ENCODE measurements around the gene BCR.

The BCR gene

GRCh38 chr22:23175817-23176644, 4.3 kb upstream of the BCR start:
- no peak for DNase-seq (ENCODE audit: extremely low read depth in 1 of 2, low read depth in 1 of 2)

GRCh38 chr22:23176645-23177027, 3.7 kb upstream of the BCR start:
- DNase-seq (ENCODE audit: extremely low read depth in 1 of 2, low read depth in 1 of 2), result no peak

- DNase-seq (ENCODE audit: extremely low read depth in 1 of 2, low read depth in 1 of 2), result no peak
Observed at GRCh38 chr22:23177197-23177596, 3.1 kb upstream of the BCR start.

GRCh38 chr22:23178512-23179254, 1.6 kb upstream of the BCR start:
- DNase-seq (ENCODE audit: extremely low read depth in 1 of 2, low read depth in 1 of 2), result peak in 1 of 2 donors; percentile 55

- DNase-seq (ENCODE audit: extremely low read depth in 1 of 2, low read depth in 1 of 2), result no peak
Observed at GRCh38 chr22:23179381-23180299, 669 bp upstream of the BCR start.

- DNase-seq (ENCODE audit: extremely low read depth in 1 of 2, low read depth in 1 of 2), result no peak
Observed at GRCh38 chr22:23180893-23181720, 798 bp downstream of the BCR start.

GRCh38 chr22:23181721-23182308, 1.5 kb downstream of the BCR start:
- no peak for DNase-seq (ENCODE audit: extremely low read depth in 1 of 2, low read depth in 1 of 2)

- DNase-seq (ENCODE audit: extremely low read depth in 1 of 2, low read depth in 1 of 2), result no peak
Observed at GRCh38 chr22:23182309-23183060, 2.2 kb downstream of the BCR start.

GRCh38 chr22:23183061-23183698, 2.9 kb downstream of the BCR start:
- DNase-seq (ENCODE audit: extremely low read depth in 1 of 2, low read depth in 1 of 2), result no peak

- no peak for DNase-seq (ENCODE audit: extremely low read depth in 1 of 2, low read depth in 1 of 2)
Observed at GRCh38 chr22:23184100-23184763, 3.9 kb downstream of the BCR start.

GRCh38 chr22:23184764-23185113, 4.4 kb downstream of the BCR start:
- DNase-seq (ENCODE audit: extremely low read depth in 1 of 2, low read depth in 1 of 2), result no peak

GRCh38 chr22:23187211-23187610, 6.9 kb downstream of the BCR start:
- DNase-seq (ENCODE audit: extremely low read depth in 1 of 2, low read depth in 1 of 2), result no peak

GRCh38 chr22:23187871-23188700, 7.8 kb downstream of the BCR start:
- DNase-seq (ENCODE audit: extremely low read depth in 1 of 2, low read depth in 1 of 2), result no peak

GRCh38 chr22:23190526-23190925, 10.2 kb downstream of the BCR start:
- DNase-seq (ENCODE audit: extremely low read depth in 1 of 2, low read depth in 1 of 2), result no peak

- no peak for DNase-seq (ENCODE audit: extremely low read depth in 1 of 2, low read depth in 1 of 2)
Observed at GRCh38 chr22:23192133-23192532, 11.8 kb downstream of the BCR start.

- no peak for DNase-seq (ENCODE audit: extremely low read depth in 1 of 2, low read depth in 1 of 2)
Observed at GRCh38 chr22:23192558-23192957, 12.2 kb downstream of the BCR start.

- DNase-seq (ENCODE audit: extremely low read depth in 1 of 2, low read depth in 1 of 2), result no peak
Observed at GRCh38 chr22:23193196-23193827, 13.0 kb downstream of the BCR start.

Measured in activated CD8-positive, alpha-beta memory T cell treated with anti-CD3 and anti-CD28 coated beads for 1 hour (primary cell).